AG09309 (cell line): Measurements from ENCODE around the gene C9orf78.

ENCODE experiments used
- DNase-seq: peaks from one replicate; pipeline ENCODE4 v3.0.0-alpha.2; 2010; ENCODE audit warnings: low read depth
- H3K4me3 ChIP-seq: 2 replicates; pipeline ENCODE4 v1.5.1; 2011; ENCODE audit warnings: mild to moderate bottlenecking, low read depth, low read length, moderate library complexity; ENCODE audit not compliant: control insufficient read depth
- CTCF ChIP-seq: IDR thresholded peaks from 2 replicates; pipeline ENCODE4 v1.5.1; 2011; ENCODE audit warnings: mild to moderate bottlenecking, low read depth, low read length, inconsistent platforms; ENCODE audit not compliant: insufficient read depth, control insufficient read depth; ENCODE audit errors: missing control alignments

Gene C9orf78

GRCh38 chr9:129835128-129835859 lies at the start of gene C9orf78, which contains the start of gene USP20:
Gene C9orf78 (minus strand): TSS chr9:129835275. CDS start chr9:129835221, 54 bp downstream.
Gene USP20 (plus strand): TSS chr9:129835458. CDS start chr9:129852556, 17,098 bp downstream.
- DNase-seq, result peak; percentile 66
- TF ChIP-seq CTCF, result no peak
- H3K4me3 ChIP-seq, result peak within 1 kb of the TSS; percentile 76

- no peak overlapping the region for H3K4me3 ChIP-seq
- TF ChIP-seq CTCF, result peak; percentile 2
- DNase-seq, result no peak
Observed at GRCh38 chr9:129884220-129885017, 49.3 kb upstream of the C9orf78 start.

- TF ChIP-seq CTCF, result no peak
- no peak overlapping the region for H3K4me3 ChIP-seq
- DNase-seq, result no peak
Observed at GRCh38 chr9:129881547-129882324, 46.7 kb upstream of the C9orf78 start.

- no peak for TF ChIP-seq CTCF
- DNase-seq, result no peak
- no peak overlapping the region for H3K4me3 ChIP-seq
Observed at GRCh38 chr9:129880654-129881546, 45.8 kb upstream of the C9orf78 start.

GRCh38 chr9:129879991-129880653 lies 45.0 kb upstream of the C9orf78 start:
- TF ChIP-seq CTCF, result no peak
- no peak overlapping the region for H3K4me3 ChIP-seq
- no peak for DNase-seq
